ENCODE data around the gene MLKL.
"Not testable (repeated sequence)": the region's sequence is repeated elsewhere in the genome, so short reads cannot be mapped to it uniquely, and the experiment has no call there.

- not testable (repeated sequence) for TF ChIP-seq POLR2A, CTCF (IDR thresholded peaks at IDR 0.05)
Measured at GRCh38 chr16:74668877-74669276, 31.8 kb downstream of the MLKL start.
